HEK293 (cell line): ENCODE data around the gene LYST.

ENCODE experiments used
- EGR2 ChIP-seq: fragments of 450-650 bp; formaldehyde crosslinking; IDR thresholded peaks from 2 replicates; pipeline ENCODE4 v1.5.1; 2016; ENCODE audit warnings: low read depth, missing biosample characterization, missing genetic modification characterization
- GLI2 ChIP-seq: fragments of 450-650 bp; formaldehyde crosslinking; IDR thresholded peaks from 2 replicates; pipeline ENCODE4; 2017; ENCODE audit warnings: missing biosample characterization, missing genetic modification characterization, low read depth, borderline replicate concordance
- GLI4 ChIP-seq: fragments of 450-650 bp; formaldehyde crosslinking; IDR thresholded peaks from 2 replicates; pipeline ENCODE4 v1.5.1; 2016; ENCODE audit warnings: missing biosample characterization, missing genetic modification characterization
- INSM2 ChIP-seq: fragments of 450-650 bp; formaldehyde crosslinking; IDR thresholded peaks from 2 replicates; pipeline ENCODE4 v1.5.1; 2016; ENCODE audit warnings: missing biosample characterization, missing genetic modification characterization
- PRDM1 ChIP-seq: fragments of 450-650 bp; formaldehyde crosslinking; IDR thresholded peaks from 2 replicates; pipeline ENCODE4; 2016; ENCODE audit warnings: missing biosample characterization, missing genetic modification characterization
- PRDM10 ChIP-seq: fragments of 450-650 bp; formaldehyde crosslinking; IDR thresholded peaks from 2 replicates; pipeline ENCODE4 v1.5.1; 2016; ENCODE audit warnings: missing biosample characterization, missing genetic modification characterization
- ZBTB10 ChIP-seq: fragments of 450-650 bp; formaldehyde crosslinking; IDR thresholded peaks from 2 replicates; pipeline ENCODE4 v1.5.1; 2016; ENCODE audit warnings: missing biosample characterization, missing genetic modification characterization
- ZBTB7A ChIP-seq: fragments of 450-650 bp; formaldehyde crosslinking; IDR thresholded peaks from 2 replicates; pipeline ENCODE4 v1.5.1; 2016; ENCODE audit warnings: low read depth, missing biosample characterization, missing genetic modification characterization
- ZBTB8A ChIP-seq: fragments of 450-650 bp; formaldehyde crosslinking; IDR thresholded peaks from 2 replicates; pipeline ENCODE4 v1.5.1; 2016; ENCODE audit warnings: missing biosample characterization, missing genetic modification characterization
- ZEB2 ChIP-seq: fragments of 450-650 bp; formaldehyde crosslinking; IDR thresholded peaks from 2 replicates; pipeline ENCODE4 v1.5.1; 2016; ENCODE audit warnings: missing biosample characterization, missing genetic modification characterization
- ZFP69B ChIP-seq: fragments of 450-650 bp; formaldehyde crosslinking; IDR thresholded peaks from 2 replicates; pipeline ENCODE4 v1.5.1; 2016; ENCODE audit warnings: missing biosample characterization, missing genetic modification characterization
- ZIC2 ChIP-seq: fragments of 450-650 bp; formaldehyde crosslinking; IDR thresholded peaks from 2 replicates; pipeline ENCODE4 v1.5.1; 2016; ENCODE audit warnings: missing biosample characterization, missing genetic modification characterization
- ZNF121 ChIP-seq: fragments of 450-650 bp; formaldehyde crosslinking; IDR thresholded peaks from 2 replicates; pipeline ENCODE4 v1.5.1; 2016; ENCODE audit warnings: missing biosample characterization, missing genetic modification characterization
- ZNF202 ChIP-seq: fragments of 450-650 bp; formaldehyde crosslinking; IDR thresholded peaks from 2 replicates; pipeline ENCODE4 v1.5.1; 2016; ENCODE audit warnings: missing biosample characterization, missing genetic modification characterization, borderline replicate concordance
- ZNF274 ChIP-seq, 2 experiments: fragments of 200-500 bp in 1 of 2; fragments of 450-650 bp in 1 of 2; sonication (Bioruptor generic) in 1 of 2; formaldehyde crosslinking in 1 of 2; IDR thresholded peaks; 2 replicates each; pipeline versions ENCODE4 v1.5.1 to v1.6.1; 2014 to 2016; ENCODE audit warnings: borderline replicate concordance in 1 of 2, inconsistent platforms in 1 of 2, low read length in 1 of 2, missing biosample characterization in 1 of 2, missing genetic modification characterization in 1 of 2
- ZNF350 ChIP-seq: fragments of 450-650 bp; formaldehyde crosslinking; IDR thresholded peaks from 2 replicates; pipeline ENCODE4 v1.5.0; 2017; ENCODE audit warnings: missing biosample characterization, mild to moderate bottlenecking, missing genetic modification characterization
- ZNF501 ChIP-seq: fragments of 450-650 bp; formaldehyde crosslinking; IDR thresholded peaks from 2 replicates; pipeline ENCODE4 v1.5.1; 2016; ENCODE audit warnings: missing biosample characterization, missing genetic modification characterization
- ZNF561 ChIP-seq: fragments of 450-650 bp; IDR thresholded peaks from 2 replicates; pipeline ENCODE4 v1.5.1; 2018; ENCODE audit warnings: missing biosample characterization, missing genetic modification characterization, borderline replicate concordance
- ZNF623 ChIP-seq: fragments of 450-650 bp; formaldehyde crosslinking; IDR thresholded peaks from 2 replicates; pipeline ENCODE4 v1.5.1; 2016; ENCODE audit warnings: missing biosample characterization, missing genetic modification characterization
- ZNF670 ChIP-seq: fragments of 450-650 bp; formaldehyde crosslinking; IDR thresholded peaks from 2 replicates; pipeline ENCODE4 v1.5.1; 2016; ENCODE audit warnings: missing biosample characterization, missing genetic modification characterization, low read depth
- ZNF677 ChIP-seq: fragments of 450-650 bp; IDR thresholded peaks from 2 replicates; pipeline ENCODE4 v1.5.0; 2018; ENCODE audit warnings: missing biosample characterization, mild to moderate bottlenecking, missing genetic modification characterization, moderate library complexity
- ZNF776 ChIP-seq: fragments of 450-650 bp; formaldehyde crosslinking; IDR thresholded peaks from 2 replicates; pipeline ENCODE4 v1.5.0; 2017; ENCODE audit warnings: missing biosample characterization, missing genetic modification characterization, borderline replicate concordance
- TF ChIP-seq, protein P1 (sequence below): fragments of 450-650 bp; formaldehyde crosslinking; IDR thresholded peaks from 2 replicates; pipeline ENCODE4 v1.5.1; 2017; ENCODE audit warnings: missing biosample characterization, missing genetic modification characterization
- TF ChIP-seq, protein P2 (sequence below): fragments of 450-650 bp; IDR thresholded peaks from 2 replicates; pipeline ENCODE4 v1.5.1; 2018; ENCODE audit warnings: missing biosample characterization, mild to moderate bottlenecking, missing genetic modification characterization
- TF ChIP-seq, protein P3 (sequence below): fragments of 450-650 bp; formaldehyde crosslinking; IDR thresholded peaks from 2 replicates; pipeline ENCODE4 v1.5.1; 2016; ENCODE audit warnings: missing biosample characterization, missing genetic modification characterization

The LYST gene

GRCh38 chr1:235910357-235911299 lies 43.9 kb upstream of the LYST start (continued):
- no peak for TF ChIP-seq ZNF776 (tag by site-specific recombination)
- peak; percentile 99 for TF ChIP-seq PRDM10 (tag by site-specific recombination)
- TF ChIP-seq ZIC2 (tag by site-specific recombination) = peak; percentile 94
- TF ChIP-seq, protein P1, sequence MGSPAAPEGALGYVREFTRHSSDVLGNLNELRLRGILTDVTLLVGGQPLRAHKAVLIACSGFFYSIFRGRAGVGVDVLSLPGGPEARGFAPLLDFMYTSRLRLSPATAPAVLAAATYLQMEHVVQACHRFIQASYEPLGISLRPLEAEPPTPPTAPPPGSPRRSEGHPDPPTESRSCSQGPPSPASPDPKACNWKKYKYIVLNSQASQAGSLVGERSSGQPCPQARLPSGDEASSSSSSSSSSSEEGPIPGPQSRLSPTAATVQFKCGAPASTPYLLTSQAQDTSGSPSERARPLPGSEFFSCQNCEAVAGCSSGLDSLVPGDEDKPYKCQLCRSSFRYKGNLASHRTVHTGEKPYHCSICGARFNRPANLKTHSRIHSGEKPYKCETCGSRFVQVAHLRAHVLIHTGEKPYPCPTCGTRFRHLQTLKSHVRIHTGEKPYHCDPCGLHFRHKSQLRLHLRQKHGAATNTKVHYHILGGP (tag by site-specific recombination) = no peak
- peak; percentile 62 for TF ChIP-seq ZBTB8A
- TF ChIP-seq GLI2 (tag by site-specific recombination) = peak; percentile 3; the same call in 1 of the 2 replicates
- no peak for TF ChIP-seq ZNF670 (tag by site-specific recombination)
- no peak for TF ChIP-seq ZNF350 (tag by site-specific recombination)
- no peak; the same call in 1 of the 2 replicates for TF ChIP-seq EGR2 (tag by site-specific recombination)
- TF ChIP-seq ZBTB7A = no peak
- TF ChIP-seq ZFP69B = peak; percentile 74; the same call in 1 of the 2 replicates
- peak; percentile 46; the same call in 1 of the 2 replicates for TF ChIP-seq ZNF561 (tag by site-specific recombination)
- peak; percentile 77 for TF ChIP-seq ZNF501 (tag by site-specific recombination)
- TF ChIP-seq ZNF677 (tag by site-specific recombination) = no peak
- peak; percentile 71; the same call in 1 of the 2 replicates for TF ChIP-seq INSM2 (tag by site-specific recombination)
- TF ChIP-seq ZNF121 (tag by site-specific recombination) = no peak
- TF ChIP-seq GLI4 (tag by site-specific recombination) = no peak
- TF ChIP-seq, protein P2, sequence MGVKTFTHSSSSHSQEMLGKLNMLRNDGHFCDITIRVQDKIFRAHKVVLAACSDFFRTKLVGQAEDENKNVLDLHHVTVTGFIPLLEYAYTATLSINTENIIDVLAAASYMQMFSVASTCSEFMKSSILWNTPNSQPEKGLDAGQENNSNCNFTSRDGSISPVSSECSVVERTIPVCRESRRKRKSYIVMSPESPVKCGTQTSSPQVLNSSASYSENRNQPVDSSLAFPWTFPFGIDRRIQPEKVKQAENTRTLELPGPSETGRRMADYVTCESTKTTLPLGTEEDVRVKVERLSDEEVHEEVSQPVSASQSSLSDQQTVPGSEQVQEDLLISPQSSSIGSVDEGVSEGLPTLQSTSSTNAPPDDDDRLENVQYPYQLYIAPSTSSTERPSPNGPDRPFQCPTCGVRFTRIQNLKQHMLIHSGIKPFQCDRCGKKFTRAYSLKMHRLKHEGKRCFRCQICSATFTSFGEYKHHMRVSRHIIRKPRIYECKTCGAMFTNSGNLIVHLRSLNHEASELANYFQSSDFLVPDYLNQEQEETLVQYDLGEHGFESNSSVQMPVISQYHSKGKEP (tag by site-specific recombination) = no peak
- TF ChIP-seq, protein P3, sequence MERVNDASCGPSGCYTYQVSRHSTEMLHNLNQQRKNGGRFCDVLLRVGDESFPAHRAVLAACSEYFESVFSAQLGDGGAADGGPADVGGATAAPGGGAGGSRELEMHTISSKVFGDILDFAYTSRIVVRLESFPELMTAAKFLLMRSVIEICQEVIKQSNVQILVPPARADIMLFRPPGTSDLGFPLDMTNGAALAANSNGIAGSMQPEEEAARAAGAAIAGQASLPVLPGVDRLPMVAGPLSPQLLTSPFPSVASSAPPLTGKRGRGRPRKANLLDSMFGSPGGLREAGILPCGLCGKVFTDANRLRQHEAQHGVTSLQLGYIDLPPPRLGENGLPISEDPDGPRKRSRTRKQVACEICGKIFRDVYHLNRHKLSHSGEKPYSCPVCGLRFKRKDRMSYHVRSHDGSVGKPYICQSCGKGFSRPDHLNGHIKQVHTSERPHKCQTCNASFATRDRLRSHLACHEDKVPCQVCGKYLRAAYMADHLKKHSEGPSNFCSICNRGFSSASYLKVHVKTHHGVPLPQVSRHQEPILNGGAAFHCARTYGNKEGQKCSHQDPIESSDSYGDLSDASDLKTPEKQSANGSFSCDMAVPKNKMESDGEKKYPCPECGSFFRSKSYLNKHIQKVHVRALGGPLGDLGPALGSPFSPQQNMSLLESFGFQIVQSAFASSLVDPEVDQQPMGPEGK = peak; percentile 90
- no peak for TF ChIP-seq ZNF623
- peak; percentile 96 for TF ChIP-seq ZEB2 (tag by site-specific recombination)
- peak; percentile 51; the same call in 1 of the 2 replicates for TF ChIP-seq ZBTB10 (tag by site-specific recombination)
- TF ChIP-seq ZNF274 (IDR thresholded peaks at IDR 0.05; ENCODE audit: low read length) = no peak
- TF ChIP-seq ZNF274 (tag by site-specific recombination; IDR thresholded peaks at IDR 0.05; ENCODE audit: borderline replicate concordance) = no peak
- TF ChIP-seq PRDM1 (tag by site-specific recombination) = no peak
- TF ChIP-seq ZNF202 (tag by site-specific recombination) = no peak
